Fibroblast of lung (primary cell): Measurements from ENCODE around the gene LCP1. TPM values are rescaled to one million over a fixed set of nuclear protein-coding genes. Genes with fewer than 3 reads are reported as not detected.

Experiments
- DNase-seq, 2 donors: peaks; one replicate each; pipeline versions ENCODE4 v3.0.0 to v3.0.0-alpha.2; 2010; ENCODE audit warnings: low read depth in 2 of 2
- H2AFZ ChIP-seq: 2 replicates; pipeline ENCODE4 v1.5.1; 2012; ENCODE audit warnings: low read length, control low read depth, inconsistent platforms
- H3K27ac ChIP-seq: 2 replicates; pipeline ENCODE4 v1.5.1; 2011; ENCODE audit warnings: low read length, control low read depth; ENCODE audit not compliant: insufficient read depth
- H3K27me3 ChIP-seq: 2 replicates; pipeline ENCODE4 v1.5.1; 2011; ENCODE audit warnings: mild to moderate bottlenecking, low read length; ENCODE audit not compliant: control insufficient read depth, insufficient read depth
- H3K36me3 ChIP-seq: 2 replicates; pipeline ENCODE4 v1.5.1; 2011; ENCODE audit warnings: low read length; ENCODE audit not compliant: control insufficient read depth, insufficient read depth
- H3K4me1 ChIP-seq: 2 replicates; pipeline ENCODE4 v1.5.1; 2011; ENCODE audit warnings: low read length; ENCODE audit not compliant: control insufficient read depth, insufficient read depth; ENCODE audit errors: extremely low read depth
- H3K4me2 ChIP-seq: 2 replicates; pipeline ENCODE4 v1.5.1; 2011; ENCODE audit warnings: low read length, control low read depth; ENCODE audit not compliant: insufficient read depth; ENCODE audit errors: extremely low read depth
- H3K4me3 ChIP-seq, 4 experiments: fragments of 200-600 bp in 1 of 4; sonication (generic) in 1 of 4; replicated peaks in 1 of 4; 2 replicates each; pipeline ENCODE4 v1.5.1; 2011 to 2016; ENCODE audit warnings: low read length in 4 of 4, low read depth in 3 of 4, mild to moderate bottlenecking in 3 of 4, control low read depth in 2 of 4, inconsistent platforms in 1 of 4, mixed read lengths in 1 of 4; ENCODE audit not compliant: insufficient read depth in 1 of 4; ENCODE audit errors: control extremely low read depth in 1 of 4
- H3K79me2 ChIP-seq: 2 replicates; pipeline ENCODE4 v1.5.1; 2012; ENCODE audit warnings: mild to moderate bottlenecking, low read length, inconsistent platforms; ENCODE audit not compliant: control insufficient read depth, insufficient read depth
- H3K9ac ChIP-seq: 2 replicates; pipeline ENCODE4 v1.5.1; 2011; ENCODE audit warnings: mild to moderate bottlenecking, low read length, control low read depth; ENCODE audit not compliant: insufficient read depth
- H3K9me3 ChIP-seq: 2 replicates; pipeline ENCODE4 v1.5.1; 2012; ENCODE audit warnings: low read depth, low read length; ENCODE audit not compliant: control insufficient read depth, insufficient read depth
- H4K20me1 ChIP-seq: 2 replicates; pipeline ENCODE4 v1.5.1; 2011; ENCODE audit warnings: low read length; ENCODE audit not compliant: control insufficient read depth, insufficient read depth; ENCODE audit errors: extremely low read depth
- CTCF ChIP-seq, 2 donors: IDR thresholded peaks in 1 of 2; conservative IDR thresholded peaks in 1 of 2; 1 replicate in 1 of 2; 2 replicates in 1 of 2; pipeline ENCODE4 v1.5.1; 2011 to 2012; ENCODE audit warnings: low read length in 2 of 2, control low read depth in 1 of 2, inconsistent platforms in 1 of 2, low read depth in 1 of 2, mild to moderate bottlenecking in 1 of 2
- EZH2 ChIP-seq: IDR thresholded peaks from 2 replicates; pipeline ENCODE4 v1.5.1; 2012; ENCODE audit warnings: low read length, control low read depth, mild to moderate bottlenecking; ENCODE audit errors: missing control alignments
- polyA plus RNA-seq, 2 donors: library from polyadenylated mRNA; depleted of rRNA in 1 of 2; stranded (reverse) in 1 of 2; unstranded in 1 of 2; fragments of >200 nt; gene quantifications; 2 replicates each; pipeline ENCODE4 v1.2.1, GENCODE V29; 2011 to 2012; ENCODE audit warnings: missing spikeins in 1 of 2
- total RNA-seq: library from RNA; depleted of rRNA; stranded (reverse); fragments of >200 nt; gene quantifications from 2 replicates; pipeline ENCODE4 v1.2.1, GENCODE V29; 2014

Gene LCP1
- total and polyA plus RNA-seq, 2 donors (not counting 1 experiment from before 2014, with no cell fraction given) = under 0.01 to 0.06 TPM

GRCh38 chr13:46213242-46213641 lies 31.3 kb upstream of the LCP1 start:
- DNase-seq = no peak
- Histone ChIP-seq H3K27me3 (peaks cover 2% of the 10 kb centered on the region), H3K4me2 (no peak overlapping the region), H3K79me2 (no peaks in the 10 kb centered on the region), H3K9me3 (no peaks in the 10 kb centered on the region), H2AFZ (no peak overlapping the region), H3K36me3 (no peaks in the 10 kb centered on the region), H3K27ac (no peak overlapping the region), H4K20me1 (no peaks in the 10 kb centered on the region), H3K4me3 (no peak overlapping the region), H3K4me1 (no peaks in the 10 kb centered on the region), H3K9ac (no peak overlapping the region)
- TF ChIP-seq CTCF (conservative IDR thresholded peaks at IDR 0.05 in 1 of 2, IDR thresholded peaks at IDR 0.05 in 1 of 2; ENCODE audit: low read depth in 1 of 2, low read length in 2 of 2) (no peak), EZH2 (no peak)

- peaks cover 2% of the 10 kb centered on the region for H3K27me3 ChIP-seq
- no peak within 1 kb of the TSS for H3K9ac ChIP-seq
- H3K4me3 ChIP-seq = peak within 1 kb of the TSS; percentile 19 to 62 (median 48)
- TF ChIP-seq EZH2 (no peak), CTCF (conservative IDR thresholded peaks at IDR 0.05 in 1 of 2, IDR thresholded peaks at IDR 0.05 in 1 of 2; ENCODE audit: low read depth in 1 of 2, low read length in 2 of 2) (no peak)
- H4K20me1 ChIP-seq = no peaks in the 10 kb centered on the region
- no peaks in the 10 kb centered on the region for H3K9me3 ChIP-seq
- DNase-seq = peak; percentile 30 to 48
- H3K36me3 ChIP-seq = no peaks in the 10 kb centered on the region
- H3K4me1 ChIP-seq = no peaks in the 10 kb centered on the region
- H2AFZ ChIP-seq = peak within 1 kb of the TSS; percentile 70
- H3K27ac ChIP-seq = no peak within 1 kb of the TSS
- no peaks in the 10 kb centered on the region for H3K79me2 ChIP-seq
- peak within 1 kb of the TSS; percentile 68 for H3K4me2 ChIP-seq
These were observed 29.7 kb upstream of the LCP1 start, which contains the start of gene LRRC63 for GRCh38 chr13:46211483-46212351. TSS of gene LRRC63 (plus strand) at chr13:46211928. CDS start at chr13:46213035, 1,107 bp downstream.

- H3K9me3 ChIP-seq = no peaks in the 10 kb centered on the region
- no peaks in the 10 kb centered on the region for H4K20me1 ChIP-seq
- peak overlapping the region; percentile 19 to 62 (median 48) for H3K4me3 ChIP-seq
- no peaks in the 10 kb centered on the region for H3K79me2 ChIP-seq
- H3K9ac ChIP-seq = no peak overlapping the region
- DNase-seq = peak in 1 of 2 donors; percentile 3
- peak overlapping the region; percentile 70 for H2AFZ ChIP-seq
- H3K4me1 ChIP-seq = no peaks in the 10 kb centered on the region
- H3K36me3 ChIP-seq = no peaks in the 10 kb centered on the region
- H3K4me2 ChIP-seq = peak overlapping the region; percentile 68
- TF ChIP-seq EZH2 = no peak
- no peak for TF ChIP-seq CTCF (conservative IDR thresholded peaks at IDR 0.05 in 1 of 2, IDR thresholded peaks at IDR 0.05 in 1 of 2; ENCODE audit: low read depth in 1 of 2, low read length in 2 of 2)
- no peak overlapping the region for H3K27ac ChIP-seq
- peaks cover 2% of the 10 kb centered on the region for H3K27me3 ChIP-seq
These were observed 29.1 kb upstream of the LCP1 start for GRCh38 chr13:46211116-46211482.
